Measurements from ENCODE around the gene HECW1. TPM values are rescaled to one million over a fixed set of nuclear protein-coding genes. Genes with fewer than 3 reads are reported as not detected.
"Not testable (repeated sequence)": the region's sequence is repeated elsewhere in the genome, so short reads cannot be mapped to it uniquely, and the experiment has no call there.

HECW1 gene
- total RNA-seq, 1 donor from 2014 or later = not detected

DNA sequence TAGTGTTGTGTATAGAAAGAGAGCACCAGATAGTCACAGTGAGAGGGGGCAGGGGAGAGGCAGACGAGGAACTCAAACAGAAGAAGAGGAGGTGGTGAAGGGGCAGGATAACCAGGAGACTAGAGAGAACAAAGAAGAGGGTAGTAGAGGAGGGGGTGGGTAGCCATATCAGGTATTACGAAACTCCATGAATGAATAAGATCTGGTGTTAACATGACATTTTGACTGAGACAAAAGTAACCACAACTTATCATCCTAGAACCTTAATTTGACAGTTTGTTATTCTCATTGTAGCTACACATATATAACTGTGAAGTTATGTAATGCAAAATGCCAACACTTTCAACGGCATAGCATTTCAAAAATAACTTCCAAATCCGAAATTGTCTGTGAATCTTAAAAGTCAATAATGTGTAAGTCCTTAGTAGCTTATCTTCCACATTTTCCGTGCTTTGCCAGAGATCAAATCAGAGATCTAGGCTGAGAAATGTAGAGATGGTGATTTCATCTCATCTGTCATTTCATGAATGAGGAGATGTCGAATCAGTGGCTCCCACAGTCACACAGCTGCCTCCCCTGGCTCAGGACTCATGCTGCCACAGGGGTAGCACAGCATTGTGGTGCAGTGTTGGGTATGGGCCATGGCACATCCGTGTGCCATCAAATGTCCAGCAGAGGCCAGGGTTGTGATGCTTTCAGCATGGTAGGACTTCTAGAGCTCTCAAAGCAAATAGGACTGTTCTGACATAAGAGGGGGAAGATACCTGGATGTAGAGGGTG lies 202.1 kb downstream of the HECW1 start:
- DNase-seq (no peak), ATAC-seq (ENCODE audit: poor library complexity) (no peak)
- intact Hi-C loops (cut with DNase I) = no loop called here

DNA sequence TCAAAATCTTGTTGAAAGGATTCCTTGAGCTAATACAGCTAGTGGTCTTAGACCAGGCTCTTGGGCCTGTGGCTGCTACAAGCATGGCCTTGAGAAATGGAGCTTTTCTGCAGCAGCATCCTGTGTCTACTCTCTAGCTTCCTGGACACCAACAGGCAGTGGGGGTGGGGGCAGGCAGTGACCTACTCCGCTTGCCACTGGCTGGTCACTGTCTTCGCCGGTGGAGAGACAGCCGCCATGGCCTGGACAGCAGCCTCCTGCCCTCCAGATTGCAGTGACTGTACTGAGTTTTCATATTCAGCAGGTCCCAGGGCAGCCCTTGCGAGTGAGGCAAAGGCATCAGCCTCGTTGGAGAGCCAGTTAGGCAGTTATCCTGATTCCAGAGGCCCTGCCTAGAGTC lies 204.6 kb downstream of the HECW1 start:
- ATAC-seq (ENCODE audit: poor library complexity) (no peak), DNase-seq (no peak)
- intact Hi-C loops (cut with DNase I) = no loop called here

GRCh38 chr7:43318188-43318770 lies 205.8 kb downstream of the HECW1 start:
- ATAC-seq (ENCODE audit: poor library complexity) (no peak), DNase-seq (no peak)
- intact Hi-C loops (cut with DNase I) = no loop called here

DNA sequence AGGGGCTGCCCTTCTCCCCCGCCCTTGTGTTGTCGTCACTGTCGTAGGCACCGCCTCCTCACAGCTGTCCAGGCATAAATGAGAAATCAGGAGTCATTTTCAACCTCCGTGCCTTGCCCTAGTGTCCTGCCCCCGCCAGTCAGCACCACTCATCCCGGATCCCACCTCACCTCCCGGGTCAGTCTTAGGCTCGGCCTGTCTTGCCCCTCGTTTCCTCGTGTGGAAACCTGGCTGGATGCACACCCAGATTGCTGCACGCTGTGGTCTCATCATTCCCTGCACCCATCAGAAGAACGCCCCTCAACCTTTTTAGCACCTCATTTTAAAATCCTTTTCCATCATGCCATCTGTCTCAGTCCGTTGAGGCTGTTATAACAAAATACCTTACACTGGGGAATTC lies 213.1 kb downstream of the HECW1 start:
- DNase-seq (no peak), ATAC-seq (ENCODE audit: poor library complexity) (no peak)
- intact Hi-C loops (cut with DNase I) = no loop called here

GRCh38 chr7:43328336-43328735 lies 215.9 kb downstream of the HECW1 start:
- DNase-seq (no peak), ATAC-seq (ENCODE audit: poor library complexity) (no peak)
- intact Hi-C loops (cut with DNase I) = no loop called here

DNA sequence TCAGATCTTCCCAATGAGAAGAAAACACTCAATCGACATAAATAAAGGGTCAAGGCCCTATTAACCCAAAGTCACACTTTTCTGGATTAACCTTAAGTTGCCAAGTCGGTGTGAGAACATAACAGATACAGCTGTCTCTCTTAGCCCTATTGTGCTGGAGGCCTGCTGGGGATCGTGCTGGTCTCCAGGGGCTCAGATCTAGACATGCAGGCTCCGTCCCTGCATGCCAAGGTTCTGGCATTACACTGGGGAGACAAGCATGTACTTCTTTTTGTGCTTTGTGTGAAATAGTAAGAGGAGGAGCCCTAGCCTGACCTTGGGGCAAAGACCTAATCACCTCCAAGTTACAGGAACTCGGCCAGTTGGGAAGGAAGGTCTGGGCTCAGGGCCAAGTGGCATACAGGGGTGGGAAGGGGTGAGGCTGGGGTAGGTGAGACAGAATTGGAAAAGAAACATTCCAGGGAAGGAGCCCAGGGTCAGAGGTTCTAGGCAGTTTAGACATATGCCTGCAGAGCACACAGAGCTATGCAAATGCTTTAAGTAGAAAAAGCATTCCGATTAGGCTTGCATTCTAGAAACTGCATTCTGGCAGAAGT lies 216.4 kb downstream of the HECW1 start:
- ATAC-seq (ENCODE audit: poor library complexity) = no peak
- no peak for DNase-seq
- intact Hi-C loops (cut with DNase I) = no loop called here

DNA sequence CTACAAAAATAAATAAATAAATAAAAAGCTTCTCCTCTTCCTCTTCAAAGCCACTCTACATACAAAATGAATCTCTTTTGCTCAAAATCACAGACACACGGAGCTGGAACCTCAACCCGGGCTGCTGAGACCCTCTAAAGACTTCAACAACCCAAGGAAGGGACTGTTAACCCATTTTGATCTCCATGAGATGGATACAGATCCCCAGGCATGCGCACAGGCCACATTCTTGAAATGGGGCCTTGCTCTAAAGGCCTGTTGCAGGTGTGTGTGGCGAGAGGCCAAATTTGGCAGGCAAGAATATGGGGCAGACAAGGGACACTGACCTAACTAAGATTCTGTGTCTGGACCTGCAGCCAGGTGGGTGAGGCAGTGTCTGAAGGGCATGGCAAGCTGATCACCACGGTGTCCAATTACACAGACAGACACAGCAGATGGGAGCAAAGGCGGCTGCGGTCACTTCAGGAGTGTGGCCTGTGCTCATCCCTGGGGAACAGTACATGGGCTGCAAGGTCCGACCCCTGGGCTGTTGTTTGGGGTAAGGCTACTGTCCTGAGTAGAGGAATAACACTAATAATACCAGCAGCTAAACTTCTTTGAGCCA lies 219.8 kb downstream of the HECW1 start:
- intact Hi-C loops (cut with DNase I) = no loop called here
- ATAC-seq (ENCODE audit: poor library complexity) = no peak
- no peak for DNase-seq

DNA sequence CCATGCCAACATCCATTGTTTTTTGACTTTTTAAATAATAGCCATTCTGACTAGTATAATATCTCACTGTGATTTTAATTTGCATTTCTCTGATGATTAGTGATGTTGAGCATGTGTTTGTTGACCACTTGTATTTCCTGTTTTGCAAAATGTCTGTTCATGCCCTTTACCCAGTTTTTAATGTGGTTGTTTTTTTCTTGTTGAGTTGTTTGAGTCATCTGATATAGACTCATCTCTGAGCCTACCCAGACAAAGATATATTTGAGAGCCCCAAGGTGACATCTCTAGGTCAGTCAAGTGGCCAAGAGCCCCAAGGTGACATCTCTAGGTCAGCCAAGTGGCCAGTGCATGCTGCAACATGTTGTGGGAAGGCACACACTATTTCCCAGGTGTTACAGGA lies 224.7 kb downstream of the HECW1 start:
- DNase-seq (no peak), ATAC-seq (ENCODE audit: poor library complexity) (no peak)
- intact Hi-C loops (cut with DNase I) = no loop called here

DNA sequence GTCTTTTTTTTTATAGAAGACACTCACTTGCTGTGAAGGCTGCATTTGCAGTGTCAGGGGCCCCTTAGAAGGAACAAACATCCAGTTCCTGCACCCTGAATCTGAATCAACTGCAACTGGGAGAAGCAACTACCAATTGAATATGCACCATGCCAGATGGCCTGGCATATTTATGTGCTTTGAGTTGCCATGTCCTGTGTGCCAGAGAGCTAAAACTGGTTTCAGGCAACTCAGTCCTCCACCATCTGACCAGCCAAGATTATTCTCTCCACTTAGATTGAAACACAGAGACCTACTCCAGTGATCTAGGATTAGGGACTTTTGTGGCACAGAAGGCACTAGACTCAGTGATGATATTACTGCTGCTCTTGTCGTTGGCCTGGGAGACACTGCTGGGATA lies 225.4 kb downstream of the HECW1 start:
- ATAC-seq (ENCODE audit: poor library complexity) (no peak), DNase-seq (no peak)
- intact Hi-C loops (cut with DNase I) = no loop called here

DNA sequence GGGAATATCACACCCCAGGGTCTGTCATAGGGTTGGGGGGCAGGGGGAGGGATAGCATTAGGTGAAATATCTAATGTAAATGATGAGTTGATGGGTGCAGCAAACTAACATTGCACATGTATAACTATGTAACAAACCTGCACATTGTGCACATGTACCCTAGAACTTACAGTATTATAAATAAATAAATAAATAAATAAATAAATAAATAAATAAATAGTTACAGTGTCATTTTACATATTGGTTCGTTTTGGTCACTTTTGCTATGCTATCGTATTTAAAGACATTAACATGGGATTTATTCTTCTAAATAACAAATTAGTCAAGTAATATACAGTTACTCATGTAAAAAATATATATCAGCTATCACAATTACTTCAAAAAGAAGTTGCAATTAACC lies 228.7 kb downstream of the HECW1 start:
- no peak for ATAC-seq (ENCODE audit: poor library complexity)
- no peak for DNase-seq
- intact Hi-C loops (cut with DNase I) = no loop called here

- DNase-seq; intact Hi-C loops (cut with DNase I); ATAC-seq (ENCODE audit: poor library complexity): not testable (repeated sequence)
Observed at GRCh38 chr7:43343417-43343816, 231.0 kb downstream of the HECW1 start.

- ATAC-seq (ENCODE audit: poor library complexity); intact Hi-C loops (cut with DNase I); DNase-seq: not testable (repeated sequence)
Observed at GRCh38 chr7:43345696-43346095, 233.2 kb downstream of the HECW1 start.

DNA sequence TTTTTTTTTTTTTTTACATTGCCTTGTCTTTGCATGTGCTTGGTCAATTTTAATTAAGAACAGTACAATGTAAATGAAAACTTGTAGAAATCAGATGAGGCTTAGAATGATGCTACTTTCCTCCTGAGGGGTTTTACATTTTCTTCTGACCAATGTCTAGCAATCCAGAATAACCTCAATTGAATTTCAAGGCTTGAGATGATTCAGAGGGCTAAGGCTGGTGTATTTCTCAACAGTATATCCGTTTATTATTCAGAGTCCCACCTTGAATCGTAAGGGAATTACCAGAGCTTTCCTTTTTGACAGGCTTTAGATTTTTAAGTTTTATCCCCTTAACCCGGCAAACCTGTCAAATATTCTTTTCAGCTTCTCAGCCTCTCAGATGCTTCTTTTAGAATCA lies 239.2 kb downstream of the HECW1 start:
- no peak for DNase-seq
- ATAC-seq (ENCODE audit: poor library complexity) = no peak
- intact Hi-C loops (cut with DNase I) = no loop called here

- intact Hi-C loops (cut with DNase I) = no loop called here
- no peak for DNase-seq
- no peak for ATAC-seq (ENCODE audit: poor library complexity)
Observed at GRCh38 chr7:43353902-43354301, 241.5 kb downstream of the HECW1 start.

- DNase-seq (no peak), ATAC-seq (ENCODE audit: poor library complexity) (no peak)
- intact Hi-C loops (cut with DNase I) = no loop called here
Observed at GRCh38 chr7:43362652-43363034, 250.2 kb downstream of the HECW1 start.

DNA sequence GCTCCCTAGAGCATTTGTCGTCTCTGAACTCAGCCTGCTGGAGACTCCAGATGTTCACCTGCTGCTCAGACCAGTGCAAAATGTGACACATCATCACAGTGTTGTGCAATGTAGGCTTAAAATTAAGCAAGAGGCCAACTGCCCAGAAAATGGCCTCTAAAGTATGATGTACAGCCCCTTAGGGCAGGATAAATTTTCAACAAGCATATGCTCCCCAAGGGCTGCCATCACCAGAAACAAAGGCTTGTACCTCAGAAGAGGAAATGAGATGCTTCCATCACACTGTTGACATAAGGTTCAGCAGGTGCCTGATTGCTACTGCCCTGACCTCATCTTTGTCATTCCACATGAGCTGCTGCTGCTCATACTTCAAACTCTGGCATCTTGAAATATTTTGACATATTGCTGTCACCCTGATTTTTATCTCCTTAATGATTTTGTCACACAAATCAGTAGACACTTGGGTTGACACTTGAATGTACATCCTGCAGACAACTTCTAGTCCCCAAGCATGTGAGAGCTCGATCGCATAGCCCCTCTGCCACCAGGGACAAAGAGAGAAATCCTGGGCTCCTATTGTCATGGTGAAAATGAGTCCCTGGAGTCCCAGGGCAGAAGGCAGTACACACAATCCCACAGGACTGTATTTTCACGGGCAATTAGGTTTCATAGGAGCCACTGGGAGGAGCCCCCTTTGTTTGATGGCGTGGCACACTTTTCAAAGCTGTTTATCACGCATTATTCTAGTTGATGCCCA lies 250.8 kb downstream of the HECW1 start:
- intact Hi-C loops (cut with DNase I) = no loop called here
- peak; percentile 45 for ATAC-seq (ENCODE audit: poor library complexity)
- no peak for DNase-seq

DNA sequence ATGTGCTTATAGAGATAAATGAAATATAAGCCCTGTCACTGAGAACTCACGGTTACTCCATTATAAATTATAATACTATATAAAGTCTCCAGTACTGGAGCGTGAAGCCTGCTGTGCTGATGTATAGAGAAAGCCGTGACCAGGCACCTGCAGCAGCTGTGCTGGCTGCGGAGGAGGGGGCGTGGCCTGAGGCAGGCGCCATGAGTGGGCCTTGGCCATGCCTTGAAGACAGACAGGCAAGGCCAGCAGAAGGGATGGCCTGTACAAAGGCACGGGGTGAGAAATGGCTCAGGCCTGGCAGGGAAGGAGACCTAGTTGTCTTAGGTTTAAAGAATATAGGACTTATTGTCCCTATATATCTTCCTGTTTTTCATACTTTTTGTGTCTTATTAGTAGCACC lies 251.9 kb downstream of the HECW1 start:
- intact Hi-C loops (cut with DNase I) = no loop called here
- no peak for ATAC-seq (ENCODE audit: poor library complexity)
- no peak for DNase-seq

- intact Hi-C loops (cut with DNase I) = no loop called here
Observed at GRCh38 chr7:43372676-43373355, 260.4 kb downstream of the HECW1 start.

More at GRCh38 chr7:43372676-43373355, 260.4 kb downstream of the HECW1 start:
- no peak for ATAC-seq (ENCODE audit: poor library complexity)
- DNase-seq = no peak

All from Right ventricle myocardium superior (tissue), 1 donor.